IPS-NIHi11 (cell line): ENCODE results near the gene WDR86.

Experiments used
- DNase-seq: peaks from one replicate; pipeline ENCODE4 v3.0.0; 2012; ENCODE audit warnings: mixed read lengths, low spot score

WDR86 gene

GRCh38 chr7:151390598-151391357 lies 19.1 kb downstream of the WDR86 start:
- no peak for DNase-seq

- DNase-seq: no peak
Measured at GRCh38 chr7:151389768-151390597, 19.9 kb downstream of the WDR86 start.

- DNase-seq: no peak
Measured at GRCh38 chr7:151389096-151389767, 20.6 kb downstream of the WDR86 start.

GRCh38 chr7:151388430-151388829 lies 21.4 kb downstream of the WDR86 start:
- DNase-seq: no peak

GRCh38 chr7:151388007-151388297 lies 21.9 kb downstream of the WDR86 start:
- no peak for DNase-seq

- DNase-seq: no peak
Measured at GRCh38 chr7:151387161-151388006, 22.5 kb downstream of the WDR86 start.

- DNase-seq: no peak
Measured at GRCh38 chr7:151386301-151387160, 23.3 kb downstream of the WDR86 start.

GRCh38 chr7:151385626-151386300 lies 24.1 kb downstream of the WDR86 start:
- DNase-seq: no peak

- DNase-seq: no peak
Measured at GRCh38 chr7:151384776-151385625, 24.8 kb downstream of the WDR86 start.

GRCh38 chr7:151384352-151384697 lies 25.5 kb downstream of the WDR86 start:
- no peak for DNase-seq

GRCh38 chr7:151383638-151384351 lies 26.0 kb downstream of the WDR86 start:
- DNase-seq: no peak

GRCh38 chr7:151382079-151382885 lies 27.6 kb downstream of the WDR86 start:
- DNase-seq: no peak

- DNase-seq: peak; percentile 91
Measured at GRCh38 chr7:151381348-151382078, 28.3 kb downstream of the WDR86 start.

- no peak for DNase-seq
Measured at GRCh38 chr7:151381098-151381347, 28.8 kb downstream of the WDR86 start.

GRCh38 chr7:151380199-151381097 lies 29.4 kb downstream of the WDR86 start:
- DNase-seq: no peak

- peak; percentile 74 for DNase-seq
Measured at GRCh38 chr7:151379534-151380198, 30.2 kb downstream of the WDR86 start.
